T-helper 1 cell treated with Interleukin-12 subunit alpha and Interleukin-12 subunit beta and Interleukin-4 antibody, amounts not matched to agents 30 μg/mL and 1 μg/mL, for 36 hours (primary cell): ENCODE results near the gene SNAPC3.
A peak's percentile ranks its signal among the peaks of the same experiment; 100 is the strongest.
"Not testable (repeated sequence)": the region's sequence is repeated elsewhere in the genome, so short reads cannot be mapped to it uniquely, and the experiment has no call there.

Experiments
- H3K27ac Mint-ChIP-seq: one replicate; pipeline ENCODE4 v1.8.0; 2021; ENCODE audit warnings: mild to moderate bottlenecking, mixed read lengths
- H3K27me3 Mint-ChIP-seq: one replicate; pipeline ENCODE4 v1.8.0; 2021; ENCODE audit warnings: low read depth, mixed read lengths
- H3K36me3 Mint-ChIP-seq: one replicate; pipeline ENCODE4 v1.8.0; 2021; ENCODE audit warnings: low read depth, mixed read lengths
- H3K4me1 Mint-ChIP-seq: one replicate; pipeline ENCODE4 v1.8.0; 2021; ENCODE audit warnings: low read depth, mixed read lengths
- H3K4me3 Mint-ChIP-seq: one replicate; pipeline ENCODE4 v1.8.0; 2021; ENCODE audit warnings: mild to moderate bottlenecking, moderate library complexity, mixed read lengths
- H3K9me3 Mint-ChIP-seq: one replicate; pipeline ENCODE4 v1.8.0; 2021; ENCODE audit warnings: mixed read lengths

SNAPC3 gene

GRCh38 chr9:15422372-15423230 is at the start of gene SNAPC3:
TSS of gene SNAPC3 (plus strand) at chr9:15422876. CDS start at chr9:15422880, 4 bp downstream.
- no peaks in the 10 kb centered on the region for H3K27me3 Mint-ChIP-seq
- H3K27ac Mint-ChIP-seq = peak within 1 kb of the TSS; percentile 88
- H3K36me3 Mint-ChIP-seq = peaks cover 29% of the 10 kb centered on the region
- H3K4me3 Mint-ChIP-seq = peak within 1 kb of the TSS; percentile 92
- H3K9me3 Mint-ChIP-seq = no peaks in the 10 kb centered on the region
- peaks cover 39% of the 10 kb centered on the region for H3K4me1 Mint-ChIP-seq

GRCh38 chr9:15373881-15374280 is 48.8 kb upstream of the SNAPC3 start:
- no peaks in the 10 kb centered on the region for H3K4me1 Mint-ChIP-seq
- no peaks in the 10 kb centered on the region for H3K9me3 Mint-ChIP-seq
- peaks cover 11% of the 10 kb centered on the region for H3K27me3 Mint-ChIP-seq
- H3K27ac Mint-ChIP-seq = no peak overlapping the region
- no peak overlapping the region for H3K4me3 Mint-ChIP-seq
- H3K36me3 Mint-ChIP-seq = no peaks in the 10 kb centered on the region

GRCh38 chr9:15374310-15374709 is 48.4 kb upstream of the SNAPC3 start:
- Mint-ChIP-seq H3K4me3 (no peak overlapping the region), H3K36me3 (no peaks in the 10 kb centered on the region), H3K9me3 (no peaks in the 10 kb centered on the region), H3K27me3 (peaks cover 12% of the 10 kb centered on the region), H3K27ac (no peak overlapping the region), H3K4me1 (no peaks in the 10 kb centered on the region)

GRCh38 chr9:15374825-15375224 is 47.9 kb upstream of the SNAPC3 start:
- Mint-ChIP-seq H3K4me1 (no peaks in the 10 kb centered on the region), H3K4me3 (no peak overlapping the region), H3K36me3 (no peaks in the 10 kb centered on the region)

GRCh38 chr9:15377625-15378540 is 44.8 kb upstream of the SNAPC3 start:
- H3K27me3 Mint-ChIP-seq = peaks cover 24% of the 10 kb centered on the region
- no peaks in the 10 kb centered on the region for H3K4me1 Mint-ChIP-seq
- H3K4me3 Mint-ChIP-seq = no peak overlapping the region
- no peaks in the 10 kb centered on the region for H3K36me3 Mint-ChIP-seq
- no peak overlapping the region for H3K27ac Mint-ChIP-seq
- no peaks in the 10 kb centered on the region for H3K9me3 Mint-ChIP-seq

More at GRCh38 chr9:15374825-15375224, 47.9 kb upstream of the SNAPC3 start:
- H3K27me3 Mint-ChIP-seq = peaks cover 17% of the 10 kb centered on the region
- H3K27ac Mint-ChIP-seq = no peak overlapping the region
- no peaks in the 10 kb centered on the region for H3K9me3 Mint-ChIP-seq

- H3K4me1 Mint-ChIP-seq, H3K4me3 Mint-ChIP-seq, H3K9me3 Mint-ChIP-seq, H3K27ac Mint-ChIP-seq, H3K36me3 Mint-ChIP-seq: not testable (repeated sequence)
- H3K27me3 Mint-ChIP-seq = peaks cover 24% of the 10 kb centered on the region
Measured at GRCh38 chr9:15379317-15379716, 43.4 kb upstream of the SNAPC3 start.

- H3K4me3 Mint-ChIP-seq, H3K4me1 Mint-ChIP-seq, H3K9me3 Mint-ChIP-seq, H3K27ac Mint-ChIP-seq, H3K36me3 Mint-ChIP-seq: not testable (repeated sequence)
- peaks cover 24% of the 10 kb centered on the region for H3K27me3 Mint-ChIP-seq
Measured at GRCh38 chr9:15379888-15380287, 42.8 kb upstream of the SNAPC3 start.

GRCh38 chr9:15381491-15381890 is 41.2 kb upstream of the SNAPC3 start:
- Mint-ChIP-seq H3K4me3 (no peak overlapping the region), H3K9me3 (no peaks in the 10 kb centered on the region), H3K4me1 (peaks cover 3% of the 10 kb centered on the region), H3K36me3 (no peaks in the 10 kb centered on the region), H3K27me3 (peaks cover 24% of the 10 kb centered on the region), H3K27ac (no peak overlapping the region)

- Mint-ChIP-seq H3K27me3 (peaks cover 3% of the 10 kb centered on the region), H3K4me1 (peaks cover 3% of the 10 kb centered on the region), H3K9me3 (no peaks in the 10 kb centered on the region), H3K4me3 (no peak overlapping the region), H3K36me3 (no peaks in the 10 kb centered on the region), H3K27ac (no peak overlapping the region)
Measured at GRCh38 chr9:15386465-15386864, 36.2 kb upstream of the SNAPC3 start.

- H3K27ac Mint-ChIP-seq = no peak overlapping the region
Measured at GRCh38 chr9:15389173-15389572, 33.5 kb upstream of the SNAPC3 start.

GRCh38 chr9:15389631-15390030 is 33.0 kb upstream of the SNAPC3 start:
- Mint-ChIP-seq H3K27ac (no peak overlapping the region), H3K36me3 (no peaks in the 10 kb centered on the region), H3K4me3 (no peak overlapping the region), H3K4me1 (peaks cover 3% of the 10 kb centered on the region), H3K27me3 (no peaks in the 10 kb centered on the region), H3K9me3 (no peaks in the 10 kb centered on the region)

More at GRCh38 chr9:15389173-15389572, 33.5 kb upstream of the SNAPC3 start:
- no peak overlapping the region for H3K4me3 Mint-ChIP-seq
- no peaks in the 10 kb centered on the region for H3K9me3 Mint-ChIP-seq
- peaks cover 3% of the 10 kb centered on the region for H3K4me1 Mint-ChIP-seq
- no peaks in the 10 kb centered on the region for H3K27me3 Mint-ChIP-seq
- H3K36me3 Mint-ChIP-seq = no peaks in the 10 kb centered on the region

- H3K27ac Mint-ChIP-seq = no peak overlapping the region
- no peaks in the 10 kb centered on the region for H3K9me3 Mint-ChIP-seq
- no peak overlapping the region for H3K4me3 Mint-ChIP-seq
- no peaks in the 10 kb centered on the region for H3K36me3 Mint-ChIP-seq
- H3K4me1 Mint-ChIP-seq = peaks cover 3% of the 10 kb centered on the region
- H3K27me3 Mint-ChIP-seq = no peaks in the 10 kb centered on the region
Measured at GRCh38 chr9:15390201-15390600, 32.5 kb upstream of the SNAPC3 start.

GRCh38 chr9:15392363-15392762 is 30.3 kb upstream of the SNAPC3 start:
- no peaks in the 10 kb centered on the region for H3K4me1 Mint-ChIP-seq

GRCh38 chr9:15400281-15400941 is 22.3 kb upstream of the SNAPC3 start:
- Mint-ChIP-seq H3K4me3 (no peak overlapping the region), H3K36me3 (no peaks in the 10 kb centered on the region), H3K27ac (no peak overlapping the region), H3K4me1 (peaks cover 1% of the 10 kb centered on the region), H3K27me3 (peaks cover 3% of the 10 kb centered on the region), H3K9me3 (peaks cover 14% of the 10 kb centered on the region)

More at GRCh38 chr9:15392363-15392762, 30.3 kb upstream of the SNAPC3 start:
- H3K4me3 Mint-ChIP-seq = no peak overlapping the region
- no peak overlapping the region for H3K27ac Mint-ChIP-seq
- H3K27me3 Mint-ChIP-seq = no peaks in the 10 kb centered on the region
- no peaks in the 10 kb centered on the region for H3K9me3 Mint-ChIP-seq
- H3K36me3 Mint-ChIP-seq = no peaks in the 10 kb centered on the region
